Muscle layer of colon (tissue), 2 donors: ENCODE results near the gene MMP15.
"Not testable (repeated sequence)": the region's sequence is repeated elsewhere in the genome, so short reads cannot be mapped to it uniquely, and the experiment has no call there.

ENCODE experiments used
- H3K27ac ChIP-seq: one replicate; pipeline ENCODE4 v1.7.0; 2013; ENCODE audit warnings: low read depth, mild to moderate bottlenecking, low read length, moderate library complexity
- H3K27me3 ChIP-seq, 2 donors: one replicate each; pipeline ENCODE4 v1.7.0; 2013; ENCODE audit warnings: low read length in 2 of 2, mild to moderate bottlenecking in 2 of 2; ENCODE audit not compliant: insufficient read depth in 2 of 2, control insufficient read depth in 1 of 2
- H3K36me3 ChIP-seq: one replicate; pipeline ENCODE4 v1.7.0; 2013; ENCODE audit warnings: mild to moderate bottlenecking, low read length; ENCODE audit not compliant: insufficient read depth
- H3K4me1 ChIP-seq: one replicate; pipeline ENCODE4 v1.7.0; 2013; ENCODE audit warnings: mild to moderate bottlenecking, low read length; ENCODE audit not compliant: insufficient read depth
- H3K4me3 ChIP-seq, 2 donors: one replicate each; pipeline ENCODE4 v1.7.0; 2013; ENCODE audit warnings: low read length in 2 of 2, low read depth in 1 of 2, mild to moderate bottlenecking in 1 of 2, moderate library complexity in 1 of 2
- H3K9ac ChIP-seq: one replicate; pipeline ENCODE4 v1.7.0; 2013; ENCODE audit warnings: low read length
- H3K9me3 ChIP-seq: one replicate; pipeline ENCODE4 v1.7.0; 2013; ENCODE audit warnings: mild to moderate bottlenecking, low read length
- donor health status: abdominal sarcoma.
- donor health status: Adenocarcinoma of cecum.

Gene MMP15

DNA sequence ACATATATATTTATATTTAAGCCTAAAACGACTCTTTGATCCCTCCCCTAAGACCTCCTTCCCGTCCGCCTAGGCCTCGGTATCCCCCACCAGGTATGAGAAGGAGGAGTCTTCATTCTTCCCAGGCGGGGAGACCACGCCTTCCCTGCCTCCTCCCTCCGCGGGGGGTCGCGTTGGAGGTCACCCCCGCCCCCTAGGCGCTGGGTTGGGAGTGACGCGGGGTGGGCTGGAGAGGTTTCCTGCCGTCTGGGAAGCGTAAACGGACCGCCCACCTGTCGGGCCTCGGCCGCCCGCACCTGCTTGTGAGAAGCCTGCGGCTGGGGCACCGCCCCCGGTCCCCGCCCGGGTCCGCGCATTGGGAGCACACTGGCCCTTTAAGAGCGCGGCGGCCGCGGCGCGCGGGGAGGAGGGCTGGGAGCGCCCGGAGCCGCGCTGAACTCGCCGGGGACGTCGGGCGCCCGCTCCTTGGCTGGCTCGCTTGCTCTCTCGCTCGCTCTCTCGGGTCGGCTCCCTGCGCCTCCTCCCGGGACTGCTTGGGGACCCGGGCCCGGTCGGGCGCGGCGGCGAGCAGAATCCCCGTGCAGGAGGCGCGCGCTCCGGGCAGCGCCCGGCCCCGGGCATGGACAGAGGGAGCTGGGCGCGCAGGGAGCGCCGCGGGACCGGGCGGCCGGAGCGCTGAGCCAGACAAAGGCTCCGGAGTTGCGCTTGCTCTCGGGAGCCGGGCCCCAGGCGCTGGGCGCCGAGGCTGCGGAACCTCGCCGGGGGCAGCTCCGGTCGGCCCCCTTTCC, at the start of gene MMP15:
Gene MMP15 (plus strand): TSS at position 404 of the 788 bp plus-strand sequence. CDS start 597 bp downstream, outside the sequence.
- Histone ChIP-seq H3K4me3 (peak within 1 kb of the TSS; percentile 64 to 66), H3K4me1 (peaks cover 52% of the 10 kb centered on the region), H3K9ac (no peak within 1 kb of the TSS), H3K27me3 (no peaks in the 10 kb centered on the region), H3K36me3 (no peaks in the 10 kb centered on the region), H3K9me3 (no peaks in the 10 kb centered on the region), H3K27ac (peak within 1 kb of the TSS; percentile 76)

DNA sequence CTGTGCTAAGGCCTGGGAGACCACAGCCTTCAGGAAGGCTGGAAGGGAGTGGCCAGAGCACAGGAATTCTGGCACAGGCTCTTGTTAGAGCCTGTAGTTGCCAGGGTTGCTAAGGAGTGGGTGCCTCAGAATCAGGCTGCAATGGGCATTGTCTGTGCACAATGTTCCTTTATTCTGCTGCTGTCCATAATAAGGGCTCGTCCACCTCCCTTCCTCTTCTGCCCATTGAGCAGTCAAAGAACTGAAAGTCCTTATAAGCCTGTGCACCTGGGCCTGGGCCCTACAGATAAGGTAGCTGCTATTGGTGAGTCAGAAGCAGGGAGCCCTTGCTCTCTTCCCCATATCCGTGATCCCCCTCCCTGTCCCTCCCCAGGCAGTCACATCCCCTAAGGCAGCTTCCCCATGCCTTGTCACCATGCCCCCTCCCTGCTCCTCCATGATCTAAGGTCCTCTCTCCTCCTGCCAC, 49.2 kb upstream of the MMP15 start:
- no peaks in the 10 kb centered on the region for H3K36me3 ChIP-seq
- H3K27me3 ChIP-seq = no peaks in the 10 kb centered on the region
- no peak overlapping the region for H3K4me3 ChIP-seq
- H3K9me3 ChIP-seq = no peaks in the 10 kb centered on the region
- peaks cover 8% of the 10 kb centered on the region for H3K4me1 ChIP-seq
- no peak overlapping the region for H3K9ac ChIP-seq
- H3K27ac ChIP-seq = no peak overlapping the region

DNA sequence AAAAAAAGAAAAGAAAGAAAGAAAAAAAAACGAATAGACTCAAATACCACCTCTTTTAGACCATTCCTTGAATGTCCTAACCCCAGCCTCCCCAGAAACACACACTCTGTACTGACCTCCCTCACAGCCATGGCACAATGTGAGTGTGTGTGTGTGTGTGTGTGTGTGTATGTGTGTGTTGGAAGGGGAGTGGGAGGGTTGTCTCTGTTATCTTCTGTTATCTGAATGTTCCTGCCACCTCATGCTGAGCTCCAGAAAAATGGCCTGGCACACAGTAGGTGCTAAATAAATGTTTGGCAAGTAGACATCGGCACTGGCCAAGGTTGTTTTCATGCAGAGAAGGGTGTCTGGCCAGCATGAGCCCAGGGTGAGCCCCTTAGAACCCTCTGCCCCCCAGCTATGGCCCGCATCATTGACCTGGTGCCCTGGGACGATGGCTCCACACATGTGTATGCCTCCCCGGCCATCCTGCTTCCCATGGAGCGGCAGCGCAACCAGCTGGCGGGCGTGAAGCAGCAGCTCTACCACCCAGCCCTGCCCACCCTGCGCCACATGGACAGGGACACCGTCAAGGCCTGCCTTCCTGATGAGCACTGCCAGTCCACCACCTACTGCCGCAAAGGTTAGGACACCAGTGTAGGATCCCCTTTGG, 48.0 kb upstream of the MMP15 start:
- no peaks in the 10 kb centered on the region for H3K27me3 ChIP-seq
- no peak overlapping the region for H3K27ac ChIP-seq
- H3K4me3 ChIP-seq = no peak overlapping the region
- H3K36me3 ChIP-seq = no peaks in the 10 kb centered on the region
- no peaks in the 10 kb centered on the region for H3K9me3 ChIP-seq
- peaks cover 8% of the 10 kb centered on the region for H3K4me1 ChIP-seq
- no peak overlapping the region for H3K9ac ChIP-seq

DNA sequence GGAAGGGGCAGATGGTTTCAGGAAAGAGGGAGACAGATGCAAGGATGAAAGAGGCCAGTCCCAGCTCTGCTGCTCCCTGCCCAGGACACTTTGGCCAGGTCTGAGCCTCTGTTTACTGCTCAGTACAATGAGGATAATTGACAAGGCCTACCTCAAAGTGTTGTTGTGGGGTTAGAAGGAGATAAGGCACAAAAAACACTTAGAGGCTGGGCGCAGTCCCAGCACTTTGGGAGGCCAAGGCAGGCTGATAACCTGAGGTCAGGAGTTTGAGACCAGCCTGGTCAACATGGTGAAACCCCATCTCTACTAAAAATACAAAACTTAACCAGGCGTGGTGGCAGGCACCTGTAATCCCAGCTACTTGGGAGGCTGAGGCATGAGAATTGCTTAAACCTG, 47.5 kb upstream of the MMP15 start:
- H3K4me1 ChIP-seq, H3K9ac ChIP-seq, H3K27me3 ChIP-seq, H3K9me3 ChIP-seq, H3K36me3 ChIP-seq, H3K27ac ChIP-seq, H3K4me3 ChIP-seq: not testable (repeated sequence)

DNA sequence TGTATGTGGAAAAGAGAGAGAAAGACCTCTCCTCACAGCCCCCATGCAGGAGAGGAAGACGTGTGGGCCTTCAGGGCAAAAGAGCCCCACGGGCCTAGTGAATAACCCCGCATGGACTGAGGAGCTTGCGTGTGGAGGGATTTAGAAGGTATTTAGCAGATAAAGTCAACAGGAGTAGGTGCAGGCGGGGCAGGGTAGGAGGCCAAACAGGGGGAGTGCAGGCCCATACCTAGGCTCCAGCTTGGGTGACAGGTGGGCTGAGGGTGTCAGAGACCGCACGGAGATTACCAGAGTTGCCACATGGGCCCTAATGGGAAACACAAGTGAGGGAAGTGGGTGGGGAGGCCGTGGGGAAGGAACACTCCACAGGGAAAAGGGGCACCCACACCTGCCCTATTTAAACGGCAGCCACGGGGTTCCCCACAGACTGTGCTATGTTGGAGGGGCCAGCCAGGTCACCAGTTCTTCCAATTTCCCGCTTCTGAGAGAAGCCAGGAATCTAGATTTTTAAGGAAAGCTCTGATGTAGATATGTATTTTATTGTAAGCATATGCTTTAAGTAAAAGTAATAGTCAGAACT, 46.5 kb upstream of the MMP15 start:
- no peak overlapping the region for H3K4me3 ChIP-seq
- H3K36me3 ChIP-seq = no peaks in the 10 kb centered on the region
- no peaks in the 10 kb centered on the region for H3K27me3 ChIP-seq
- no peak overlapping the region for H3K9ac ChIP-seq
- H3K4me1 ChIP-seq = peaks cover 8% of the 10 kb centered on the region
- no peak overlapping the region for H3K27ac ChIP-seq
- no peaks in the 10 kb centered on the region for H3K9me3 ChIP-seq

DNA sequence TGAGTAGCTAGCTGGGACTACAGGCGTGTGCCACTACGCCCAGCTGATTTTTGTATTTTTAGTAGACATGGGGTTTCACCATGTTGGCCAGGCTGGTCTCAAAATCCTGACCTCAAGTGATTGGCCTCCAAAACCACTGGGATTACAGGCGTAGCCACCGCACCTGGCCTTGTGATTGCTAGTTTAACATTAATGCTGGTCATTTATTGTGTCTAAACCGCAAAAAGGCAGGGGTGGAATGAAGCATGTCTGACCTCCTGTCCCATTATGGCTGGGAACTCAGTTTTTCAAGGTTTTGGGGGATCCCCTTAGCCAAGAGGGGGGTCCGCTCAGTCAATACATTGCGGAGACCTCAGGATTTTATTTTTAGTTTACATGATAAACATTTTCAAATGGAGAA, 43.9 kb upstream of the MMP15 start:
- H3K4me1 ChIP-seq = peaks cover 12% of the 10 kb centered on the region
- no peak overlapping the region for H3K4me3 ChIP-seq
- no peaks in the 10 kb centered on the region for H3K36me3 ChIP-seq
- no peak overlapping the region for H3K9ac ChIP-seq
- peaks cover 0 to 8% of the 10 kb centered on the region in 2 donors for H3K27me3 ChIP-seq
- no peak overlapping the region for H3K27ac ChIP-seq
- H3K9me3 ChIP-seq = no peaks in the 10 kb centered on the region

DNA sequence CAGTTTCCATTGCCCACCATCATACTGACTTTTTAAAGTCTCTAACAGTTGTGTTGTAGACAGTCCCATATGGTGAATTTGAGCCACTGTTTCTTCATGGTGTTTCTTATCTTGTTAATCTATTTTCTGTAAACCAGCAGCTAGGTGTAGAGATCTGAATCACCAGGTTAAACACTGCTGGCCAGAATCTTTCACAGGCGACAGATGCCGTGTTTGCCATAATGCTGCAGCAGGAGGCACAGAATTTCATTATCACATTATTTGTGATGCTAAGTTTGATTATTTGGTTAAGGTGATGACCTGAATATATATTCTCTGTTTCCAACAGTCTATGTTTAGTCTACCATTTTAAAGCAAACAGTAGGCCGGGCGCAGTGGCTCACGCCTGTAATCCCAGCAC, 43.2 kb upstream of the MMP15 start:
- H3K36me3 ChIP-seq = no peaks in the 10 kb centered on the region
- no peaks in the 10 kb centered on the region for H3K9me3 ChIP-seq
- no peak overlapping the region for H3K9ac ChIP-seq
- H3K4me1 ChIP-seq = peaks cover 12% of the 10 kb centered on the region
- H3K27me3 ChIP-seq = peaks cover 0 to 8% of the 10 kb centered on the region in 2 donors
- no peak overlapping the region for H3K27ac ChIP-seq
- H3K4me3 ChIP-seq = no peak overlapping the region

DNA sequence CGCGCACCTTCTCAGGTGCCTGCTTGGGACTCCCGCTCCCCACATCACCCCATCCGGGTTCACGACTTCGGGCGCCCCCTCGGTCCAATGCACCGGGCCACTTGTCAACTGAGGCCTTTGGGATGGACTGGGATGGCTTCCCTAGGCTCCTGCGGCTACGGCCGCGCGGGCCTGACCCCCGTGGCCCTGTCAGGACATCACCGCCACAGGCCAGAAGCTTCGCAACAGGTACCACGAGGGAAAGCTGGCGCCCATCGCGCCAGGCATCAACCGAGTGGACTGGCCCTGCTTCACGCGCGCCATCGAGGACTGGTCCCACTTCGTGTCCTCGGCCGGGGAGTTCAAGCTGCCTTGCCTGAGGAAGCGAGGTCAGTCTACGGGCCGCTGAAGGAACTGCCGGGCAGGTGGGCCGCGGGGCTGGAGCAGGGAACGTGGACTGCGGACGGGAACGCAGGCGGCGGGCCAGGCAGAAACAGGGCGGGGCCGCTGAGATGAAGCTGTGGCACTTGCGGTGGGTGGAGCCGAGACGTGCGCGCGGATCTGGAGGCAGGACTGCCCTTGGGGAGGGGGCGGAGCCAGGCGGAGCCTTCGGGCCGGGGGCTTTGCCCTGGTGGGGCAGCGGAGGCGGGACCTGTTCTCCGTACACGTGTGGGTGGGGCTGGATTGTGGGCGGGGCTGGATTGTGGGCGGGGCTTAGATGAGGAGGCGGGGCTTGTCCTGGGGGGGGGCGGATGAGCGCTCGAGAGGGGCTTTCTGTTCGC, 40.9 kb upstream of the MMP15 start:
- Histone ChIP-seq H3K9ac (peak overlapping the region; percentile 15), H3K4me3 (peak overlapping the region; percentile 61 to 68), H3K9me3 (no peaks in the 10 kb centered on the region), H3K27ac (no peak overlapping the region), H3K27me3 (peaks cover 0 to 8% of the 10 kb centered on the region in 2 donors), H3K4me1 (peaks cover 12% of the 10 kb centered on the region), H3K36me3 (no peaks in the 10 kb centered on the region)

DNA sequence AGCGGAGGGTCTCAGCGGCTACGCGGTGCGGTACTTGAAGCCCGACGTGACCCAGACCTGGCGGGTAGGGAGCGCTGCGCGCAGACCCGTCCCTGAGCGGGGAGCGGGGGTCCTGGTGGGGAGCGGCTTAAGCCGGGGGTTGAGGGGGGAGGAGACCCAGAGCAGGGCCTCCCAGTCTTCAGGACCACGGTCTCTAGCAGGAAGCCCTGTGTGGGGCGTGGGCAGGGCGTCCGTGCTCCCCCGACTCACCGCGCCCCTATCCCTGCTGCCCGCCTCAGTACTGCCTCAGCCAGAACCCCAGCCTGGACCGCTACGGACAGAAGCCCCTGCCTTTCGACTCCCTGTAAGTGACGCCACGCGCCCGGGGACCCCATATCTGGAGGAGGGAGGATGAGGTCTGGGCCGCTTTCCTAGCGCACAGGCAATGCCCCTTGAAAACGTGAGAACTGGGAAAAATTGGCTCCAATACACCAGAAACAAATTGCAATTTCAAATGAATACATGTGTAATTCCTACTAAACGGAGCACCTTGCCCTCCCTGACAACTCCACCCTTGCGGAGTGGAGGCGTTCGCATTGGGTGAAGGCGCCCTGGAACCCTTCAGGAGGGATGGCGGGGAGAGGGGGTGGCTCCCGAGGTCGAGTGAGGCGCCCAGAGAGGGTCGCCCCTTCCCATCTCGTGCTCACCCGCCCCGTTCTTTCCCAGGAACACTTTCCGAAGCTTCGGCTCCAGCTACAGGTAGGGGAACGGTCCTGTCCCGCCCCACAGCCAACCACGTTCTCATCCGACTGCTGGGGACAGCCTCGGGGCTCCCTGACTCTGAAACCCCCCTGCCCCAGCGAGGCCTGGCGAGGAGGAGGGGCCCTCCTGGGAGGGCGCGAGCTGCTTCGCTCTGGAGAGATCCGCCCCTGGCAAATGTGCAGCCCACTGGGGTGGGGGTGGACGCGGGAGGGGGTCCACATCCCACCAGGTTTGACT, 40.1 kb upstream of the MMP15 start:
- Histone ChIP-seq H3K4me1 (peaks cover 12% of the 10 kb centered on the region), H3K9ac (no peak overlapping the region), H3K9me3 (no peaks in the 10 kb centered on the region), H3K36me3 (no peaks in the 10 kb centered on the region), H3K4me3 (peak overlapping the region; percentile 61 to 68), H3K27ac (no peak overlapping the region), H3K27me3 (peaks cover 0 to 8% of the 10 kb centered on the region in 2 donors)

DNA sequence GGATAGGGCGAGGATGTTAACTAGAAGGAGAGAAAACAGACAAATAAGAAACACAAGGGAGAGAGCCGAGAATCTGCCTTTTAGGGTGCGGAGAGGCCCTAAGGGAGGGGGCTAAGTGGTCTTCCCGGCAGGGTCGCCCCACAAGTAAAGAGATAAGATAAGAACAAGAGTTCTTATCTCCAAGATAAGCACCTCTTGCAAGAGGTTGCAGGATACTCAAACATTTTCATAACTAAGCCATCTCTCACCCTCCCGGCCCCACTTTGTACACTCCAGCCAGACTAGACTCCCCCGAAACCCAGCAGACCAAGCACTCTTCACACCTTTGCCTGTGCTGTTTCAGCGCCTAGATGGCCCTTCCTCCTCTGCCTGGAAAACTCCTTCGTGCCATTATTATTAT, 39.4 kb upstream of the MMP15 start:
- H3K4me3 ChIP-seq = no peak overlapping the region
- no peaks in the 10 kb centered on the region for H3K9me3 ChIP-seq
- H3K36me3 ChIP-seq = no peaks in the 10 kb centered on the region
- peaks cover 12% of the 10 kb centered on the region for H3K4me1 ChIP-seq
- no peak overlapping the region for H3K27ac ChIP-seq
- no peak overlapping the region for H3K9ac ChIP-seq
- peaks cover 0 to 8% of the 10 kb centered on the region in 2 donors for H3K27me3 ChIP-seq
